HG03103 (cell line): ENCODE measurements around the gene ADAMTS17.

ENCODE experiments used
- ATAC-seq: cut with Tn5 transposase; IDR thresholded peaks from one replicate; pipeline ENCODE4 v1.9.1; 2021; ENCODE audit warnings: low read depth; ENCODE audit not compliant: unreplicated experiment

ADAMTS17 gene

GRCh38 chr15:100278596-100279380 is 63.0 kb downstream of the ADAMTS17 start:
- ATAC-seq = no peak

GRCh38 chr15:100277087-100277855 is 64.5 kb downstream of the ADAMTS17 start:
- ATAC-seq = no peak

- ATAC-seq = no peak
These were observed 65.3 kb downstream of the ADAMTS17 start for GRCh38 chr15:100276506-100276905.

GRCh38 chr15:100275641-100276040 is 66.1 kb downstream of the ADAMTS17 start:
- ATAC-seq = no peak

- ATAC-seq = no peak
These were observed 71.9 kb downstream of the ADAMTS17 start for GRCh38 chr15:100269831-100270230.

GRCh38 chr15:100266166-100266565 is 75.6 kb downstream of the ADAMTS17 start:
- no peak for ATAC-seq

- ATAC-seq = no peak
These were observed 76.1 kb downstream of the ADAMTS17 start for GRCh38 chr15:100265641-100266035.

- no peak for ATAC-seq
These were observed 76.7 kb downstream of the ADAMTS17 start for GRCh38 chr15:100264994-100265640.

GRCh38 chr15:100263721-100264455 is 77.9 kb downstream of the ADAMTS17 start:
- ATAC-seq = no peak

- no peak for ATAC-seq
These were observed 78.7 kb downstream of the ADAMTS17 start for GRCh38 chr15:100263031-100263430.

- no peak for ATAC-seq
These were observed 80.2 kb downstream of the ADAMTS17 start for GRCh38 chr15:100261302-100262240.

GRCh38 chr15:100259266-100259665 is 82.5 kb downstream of the ADAMTS17 start:
- ATAC-seq = no peak

GRCh38 chr15:100256970-100257650 is 84.7 kb downstream of the ADAMTS17 start:
- no peak for ATAC-seq

GRCh38 chr15:100256101-100256969 is 85.4 kb downstream of the ADAMTS17 start:
- no peak for ATAC-seq

GRCh38 chr15:100255644-100256043 is 86.1 kb downstream of the ADAMTS17 start:
- no peak for ATAC-seq

- ATAC-seq = no peak
These were observed 87.1 kb downstream of the ADAMTS17 start for GRCh38 chr15:100254691-100255090.

GRCh38 chr15:100254285-100254684 is 87.5 kb downstream of the ADAMTS17 start:
- no peak for ATAC-seq

GRCh38 chr15:100253640-100254039 is 88.1 kb downstream of the ADAMTS17 start:
- ATAC-seq = no peak
